Endothelial cell of umbilical vein (primary cell): ENCODE measurements around the gene APELA. TPM values are rescaled to one million over a fixed set of nuclear protein-coding genes. Genes with fewer than 3 reads are reported as not detected.

Experiments
- BruUV-seq: library from RNA; stranded (reverse); fragments of 400-500 nt; replicated peaks from 2 replicates; lab custom pipeline; 2021; lab: Mats Ljungman, UMichigan
- CTCF ChIA-PET: fragments of 300-600, 350-600 bp; sonication (Branson Sonifier 250); formaldehyde crosslinking; loops from one replicate; lab custom pipeline; 2021; ENCODE audit warnings: antibody characterized with exemption, inconsistent platforms; lab: Charles Lee
- POLR2A ChIA-PET: fragments of 300-600, 350-600 bp; sonication (Branson Sonifier 250); formaldehyde crosslinking; loops from one replicate; lab custom pipeline; 2021; ENCODE audit warnings: antibody characterized with exemption, inconsistent platforms; lab: Charles Lee
- DNase-seq: peaks from one replicate; pipeline ENCODE4 v3.0.0-alpha.2; 2011; ENCODE audit warnings: low read depth, low spot score
- FAIRE-seq: peaks from 2 replicates; lab custom pipeline; 2011; peaks lifted over from hg19 to GRCh38; lab: Jason Lieb, UNC
- H2AFZ ChIP-seq: 2 replicates; pipeline ENCODE4 v1.6.0; 2012; ENCODE audit warnings: low read depth, low read length, control low read depth, inconsistent platforms
- H3K27ac ChIP-seq: 2 replicates; pipeline ENCODE4 v1.5.1; 2011; ENCODE audit warnings: low read depth, mild to moderate bottlenecking, control low read depth, low read length, moderate library complexity; ENCODE audit not compliant: insufficient read depth
- H3K27me3 ChIP-seq, 2 experiments: 2 replicates each; pipeline versions ENCODE4 v1.6.0 to v1.6.1; 2011; ENCODE audit warnings: low read length in 2 of 2, mixed read lengths in 1 of 2; ENCODE audit not compliant: control insufficient read depth in 2 of 2, insufficient read depth in 2 of 2
- H3K36me3 ChIP-seq, 2 experiments: 2 replicates in 1 of 2; 3 replicates in 1 of 2; pipeline ENCODE4 v1.5.1; 2011; ENCODE audit warnings: low read length in 2 of 2, mild to moderate bottlenecking in 1 of 2, moderate library complexity in 1 of 2; ENCODE audit not compliant: control insufficient read depth in 2 of 2, insufficient read depth in 2 of 2; ENCODE audit errors: extremely low read depth in 1 of 2
- H3K4me1 ChIP-seq: 3 replicates; pipeline ENCODE4 v1.5.1; 2011; ENCODE audit warnings: mild to moderate bottlenecking, low read length; ENCODE audit not compliant: control insufficient read depth, insufficient read depth; ENCODE audit errors: extremely low read depth
- H3K4me2 ChIP-seq: 2 replicates; pipeline ENCODE4 v1.6.1; 2011; ENCODE audit warnings: low read length, control low read depth, mixed read lengths; ENCODE audit not compliant: insufficient read depth
- H3K4me3 ChIP-seq, 3 experiments: fragments of 200-600 bp in 1 of 3; sonication (generic), shearing (Covaris generic) in 1 of 3; replicated peaks in 1 of 3; 2 replicates each; pipeline ENCODE4 v1.5.1; 2011 to 2016; ENCODE audit warnings: control low read depth in 3 of 3, low read length in 3 of 3, mild to moderate bottlenecking in 2 of 3, inconsistent platforms in 1 of 3, low read depth in 1 of 3, moderate library complexity in 1 of 3; ENCODE audit not compliant: insufficient read depth in 1 of 3
- H3K79me2 ChIP-seq: 2 replicates; pipeline ENCODE4 v1.6.0; 2012; ENCODE audit warnings: low read length, inconsistent platforms; ENCODE audit not compliant: control insufficient read depth, insufficient read depth
- H3K9ac ChIP-seq: replicated peaks from 2 replicates; pipeline ENCODE3; 2011; ENCODE audit warnings: low read length, control low read depth; ENCODE audit not compliant: insufficient read depth; ENCODE audit errors: extremely low read depth
- H3K9me1 ChIP-seq: replicated peaks from 3 replicates; pipeline ENCODE4 v1.6.0; 2011; ENCODE audit warnings: mild to moderate bottlenecking, low read length; ENCODE audit not compliant: control insufficient read depth, insufficient read depth; ENCODE audit errors: extremely low read depth
- H3K9me3 ChIP-seq: replicated peaks from 2 replicates; pipeline ENCODE4 v1.5.1; 2012; ENCODE audit warnings: low read length, inconsistent platforms; ENCODE audit not compliant: control insufficient read depth, insufficient read depth
- H4K20me1 ChIP-seq: replicated peaks from 2 replicates; pipeline ENCODE3; 2011; ENCODE audit warnings: mild to moderate bottlenecking, low read length; ENCODE audit not compliant: control insufficient read depth, insufficient read depth; ENCODE audit errors: extremely low read depth
- CTCF ChIP-seq, 2 donors: IDR thresholded peaks; 1 replicate in 1 of 2; 2 replicates in 1 of 2; pipeline ENCODE4 v1.5.1; 2011; ENCODE audit warnings: low read length in 2 of 2, mild to moderate bottlenecking in 2 of 2, moderate library complexity in 2 of 2, control low read depth in 1 of 2, inconsistent platforms in 1 of 2, low read depth in 1 of 2; ENCODE audit not compliant: insufficient read depth in 1 of 2; ENCODE audit errors: extremely low read depth in 1 of 2
- EZH2 ChIP-seq: IDR thresholded peaks from 2 replicates; pipeline ENCODE4 v1.6.1; 2012; ENCODE audit warnings: borderline replicate concordance, low read depth, mild to moderate bottlenecking, moderate library complexity, low read length, inconsistent platforms; ENCODE audit not compliant: severe bottlenecking
- FOS ChIP-seq: IDR thresholded peaks from 2 replicates; pipeline ENCODE4 v1.6.1; 2011; ENCODE audit warnings: mild to moderate bottlenecking, low read length, moderate library complexity, borderline replicate concordance; ENCODE audit not compliant: insufficient read depth
- GATA2 ChIP-seq: IDR thresholded peaks from 2 replicates; pipeline ENCODE4 v1.7.0; 2011; ENCODE audit warnings: low read depth, mild to moderate bottlenecking, moderate library complexity, mixed read lengths, low read length; ENCODE audit not compliant: insufficient read length, insufficient read depth
- JUN ChIP-seq: IDR thresholded peaks from 2 replicates; pipeline ENCODE4 v1.6.1; 2011; ENCODE audit warnings: borderline replicate concordance, low read depth; ENCODE audit not compliant: insufficient read length, insufficient read depth
- MAX ChIP-seq: IDR thresholded peaks from 2 replicates; pipeline ENCODE4 v1.6.1; 2011; ENCODE audit not compliant: insufficient read depth, insufficient read length
- MYC ChIP-seq: IDR thresholded peaks from one replicate; pipeline ENCODE4 v1.6.1; 2011; ENCODE audit warnings: mild to moderate bottlenecking, low read depth, low read length
- POLR2A ChIP-seq: IDR thresholded peaks from 2 replicates; pipeline ENCODE4 v1.6.1; 2012; ENCODE audit warnings: low read depth, mild to moderate bottlenecking, control low read depth, low read length
- POLR2AphosphoS5 ChIP-seq: IDR thresholded peaks from 2 replicates; pipeline ENCODE4 v1.6.1; 2012; ENCODE audit warnings: low read depth, mild to moderate bottlenecking, control low read depth, low read length, moderate library complexity; ENCODE audit not compliant: insufficient read depth
- dilution Hi-C: fragments of 300-500 bp; cut with MboI; formaldehyde crosslinking; loops from one replicate; pipeline ENCODE4 v1.15.0; 2019; ENCODE audit warnings: low sequenced_read_pairs; ENCODE audit not compliant: extremely low pct_ligation_motif_present
- intact Hi-C: fragments of 100-400 bp; cut with micrococcal nuclease; formaldehyde crosslinking; loops from one replicate; pipeline ENCODE4 v1.10.0; 2022
- polyA plus RNA-seq, 4 experiments: library from polyadenylated mRNA; depleted of rRNA in 3 of 4; stranded (reverse) in 3 of 4; unstranded in 1 of 4; fragments of >200 nt; gene quantifications; 2 replicates each; pipeline versions ENCODE4 v1.2.1 to v1.2.3, GENCODE V29; 2011 to 2012; ENCODE audit warnings: missing spikeins in 1 of 4
- total RNA-seq: library from RNA; stranded (reverse); gene quantifications from 2 replicates; pipeline ENCODE4 v1.2.3, GENCODE V29; 2021

The APELA gene
- total and polyA plus RNA-seq, 2 donors (not counting 3 experiments of a cell fraction or from before 2014, with no cell fraction given), result not detected

GRCh38 chr4:164904336-164904735 lies 27.4 kb downstream of the APELA start:
- Histone ChIP-seq H2AFZ (no peak overlapping the region), H3K27ac (no peak overlapping the region), H3K4me3 (no peak overlapping the region), H3K4me1 (no peaks in the 10 kb centered on the region), H4K20me1 (no peaks in the 10 kb centered on the region), H3K9ac (no peak overlapping the region), H3K4me2 (no peak overlapping the region), H3K9me1 (no peaks in the 10 kb centered on the region), H3K27me3 (no peaks in the 10 kb centered on the region), H3K36me3 (no peaks in the 10 kb centered on the region), H3K79me2 (no peaks in the 10 kb centered on the region), H3K9me3 (no peaks in the 10 kb centered on the region)
- dilution Hi-C loops, result no loop called here
- DNase-seq (no peak), FAIRE-seq (no peak)
- TF ChIP-seq GATA2, result no peak
- no peak for TF ChIP-seq CTCF (IDR thresholded peaks at IDR 0.05; ENCODE audit: extremely low read depth in 1 of 2, insufficient read depth in 1 of 2, low read depth in 1 of 2, low read length in 2 of 2)
- no peak for TF ChIP-seq POLR2AphosphoS5
- TF ChIP-seq FOS, result no peak
- no peak for TF ChIP-seq EZH2
- no peak for TF ChIP-seq MAX
- TF ChIP-seq JUN, result no peak
- no peak for TF ChIP-seq POLR2A
- no peak for TF ChIP-seq MYC
- POLR2A ChIA-PET, result no interaction called here
- CTCF ChIA-PET, result no interaction called here
- no TSS peak for BruUV-seq
- intact Hi-C loops, result no loop called here
